ENCODE measurements around the gene SLC7A4.
"Not testable (repeated sequence)": the region's sequence is repeated elsewhere in the genome, so short reads cannot be mapped to it uniquely, and the experiment has no call there.

The SLC7A4 gene

GRCh38 chr22:21039158-21039557, 6.8 kb upstream of the SLC7A4 start:
- H3K4me3 Mint-ChIP-seq; H3K9me3 Mint-ChIP-seq; DNase-seq (ENCODE audit: low spot score); H3K4me1 Mint-ChIP-seq (ENCODE audit: low read depth); H3K36me3 Mint-ChIP-seq (ENCODE audit: low read depth); H3K27ac Mint-ChIP-seq: not testable (repeated sequence)
- peaks cover 24% of the 10 kb centered on the region for H3K27me3 Mint-ChIP-seq (ENCODE audit: low read depth)

GRCh38 chr22:21038405-21038804, 6.0 kb upstream of the SLC7A4 start:
- Mint-ChIP-seq H3K36me3 (ENCODE audit: low read depth) (no peaks in the 10 kb centered on the region), H3K4me3 (no peak overlapping the region), H3K27me3 (ENCODE audit: low read depth) (peaks cover 27% of the 10 kb centered on the region), H3K9me3 (no peaks in the 10 kb centered on the region), H3K27ac (no peak overlapping the region), H3K4me1 (ENCODE audit: low read depth) (peaks cover 2% of the 10 kb centered on the region)
- no peak for DNase-seq (ENCODE audit: low spot score)

- no peaks in the 10 kb centered on the region for H3K9me3 Mint-ChIP-seq
- H3K36me3 Mint-ChIP-seq (ENCODE audit: low read depth): no peaks in the 10 kb centered on the region
- no peak overlapping the region for H3K27ac Mint-ChIP-seq
- peaks cover 40% of the 10 kb centered on the region for H3K27me3 Mint-ChIP-seq (ENCODE audit: low read depth)
- no peaks in the 10 kb centered on the region for H3K4me1 Mint-ChIP-seq (ENCODE audit: low read depth)
- DNase-seq (ENCODE audit: low spot score): no peak
- H3K4me3 Mint-ChIP-seq: no peak overlapping the region
These were observed 2.6 kb upstream of the SLC7A4 start for GRCh38 chr22:21034989-21035388.

- Mint-ChIP-seq H3K27me3 (ENCODE audit: low read depth) (peaks cover 40% of the 10 kb centered on the region), H3K9me3 (no peaks in the 10 kb centered on the region), H3K36me3 (ENCODE audit: low read depth) (no peaks in the 10 kb centered on the region), H3K27ac (no peak overlapping the region), H3K4me3 (no peak overlapping the region), H3K4me1 (ENCODE audit: low read depth) (no peaks in the 10 kb centered on the region)
- no peak for DNase-seq (ENCODE audit: low spot score)
These were observed 1.5 kb upstream of the SLC7A4 start for GRCh38 chr22:21033895-21034294.

GRCh38 chr22:21032868-21033688, 717 bp upstream of the SLC7A4 start:
- Mint-ChIP-seq H3K36me3 (ENCODE audit: low read depth) (no peaks in the 10 kb centered on the region), H3K9me3 (no peaks in the 10 kb centered on the region)

GRCh38 chr22:21031545-21032036, 770 bp downstream of the SLC7A4 start:
- H3K9me3 Mint-ChIP-seq: no peaks in the 10 kb centered on the region
- DNase-seq (ENCODE audit: low spot score): no peak
- peaks cover 32% of the 10 kb centered on the region for H3K27me3 Mint-ChIP-seq (ENCODE audit: low read depth)
- no peaks in the 10 kb centered on the region for H3K4me1 Mint-ChIP-seq (ENCODE audit: low read depth)
- no peak overlapping the region for H3K4me3 Mint-ChIP-seq
- no peak overlapping the region for H3K27ac Mint-ChIP-seq
- no peaks in the 10 kb centered on the region for H3K36me3 Mint-ChIP-seq (ENCODE audit: low read depth)

More at GRCh38 chr22:21032868-21033688, 717 bp upstream of the SLC7A4 start:
- DNase-seq (ENCODE audit: low spot score): no peak
- Mint-ChIP-seq H3K4me3 (no peak overlapping the region), H3K27ac (no peak overlapping the region), H3K27me3 (ENCODE audit: low read depth) (peaks cover 36% of the 10 kb centered on the region), H3K4me1 (ENCODE audit: low read depth) (no peaks in the 10 kb centered on the region)

GRCh38 chr22:21030621-21031544, 1.5 kb downstream of the SLC7A4 start:
- Mint-ChIP-seq H3K9me3 (no peaks in the 10 kb centered on the region), H3K4me3 (no peak overlapping the region), H3K4me1 (ENCODE audit: low read depth) (no peaks in the 10 kb centered on the region), H3K27me3 (ENCODE audit: low read depth) (peaks cover 32% of the 10 kb centered on the region), H3K27ac (peak overlapping the region; percentile 55), H3K36me3 (ENCODE audit: low read depth) (no peaks in the 10 kb centered on the region)
- DNase-seq (ENCODE audit: low spot score): no peak

- Mint-ChIP-seq H3K4me3 (no peak overlapping the region), H3K27ac (no peak overlapping the region), H3K36me3 (ENCODE audit: low read depth) (no peaks in the 10 kb centered on the region), H3K9me3 (no peaks in the 10 kb centered on the region), H3K4me1 (ENCODE audit: low read depth) (peaks cover 7% of the 10 kb centered on the region), H3K27me3 (ENCODE audit: low read depth) (peaks cover 29% of the 10 kb centered on the region)
- DNase-seq (ENCODE audit: low spot score): no peak
These were observed 2.3 kb downstream of the SLC7A4 start for GRCh38 chr22:21030032-21030431.

GRCh38 chr22:21029486-21030025, 2.8 kb downstream of the SLC7A4 start:
- Mint-ChIP-seq H3K4me1 (ENCODE audit: low read depth) (peaks cover 8% of the 10 kb centered on the region), H3K4me3 (no peak overlapping the region), H3K27ac (no peak overlapping the region), H3K36me3 (ENCODE audit: low read depth) (no peaks in the 10 kb centered on the region), H3K27me3 (ENCODE audit: low read depth) (peaks cover 25% of the 10 kb centered on the region), H3K9me3 (no peaks in the 10 kb centered on the region)
- DNase-seq (ENCODE audit: low spot score): no peak

GRCh38 chr22:21028277-21029251, 3.8 kb downstream of the SLC7A4 start:
- Mint-ChIP-seq H3K4me3 (no peak overlapping the region), H3K9me3 (no peaks in the 10 kb centered on the region), H3K4me1 (ENCODE audit: low read depth) (peaks cover 8% of the 10 kb centered on the region), H3K27me3 (ENCODE audit: low read depth) (peaks cover 17% of the 10 kb centered on the region), H3K27ac (no peak overlapping the region), H3K36me3 (ENCODE audit: low read depth) (no peaks in the 10 kb centered on the region)
- no peak for DNase-seq (ENCODE audit: low spot score)

GRCh38 chr22:21026783-21027692, 5.3 kb downstream of the SLC7A4 start:
- Mint-ChIP-seq H3K4me1 (ENCODE audit: low read depth) (peaks cover 8% of the 10 kb centered on the region), H3K4me3 (no peak overlapping the region), H3K27me3 (ENCODE audit: low read depth) (peaks cover 10% of the 10 kb centered on the region), H3K27ac (no peak overlapping the region), H3K36me3 (ENCODE audit: low read depth) (no peaks in the 10 kb centered on the region), H3K9me3 (no peaks in the 10 kb centered on the region)
- DNase-seq (ENCODE audit: low spot score): no peak
